HUES64 (cell line): ENCODE results near the gene NFKBIL1.
"Not testable (repeated sequence)": the region's sequence is repeated elsewhere in the genome, so short reads cannot be mapped to it uniquely, and the experiment has no call there.

Source experiments
- H3K27ac ChIP-seq: 2 replicates; pipeline ENCODE4 v1.7.0; 2013; ENCODE audit warnings: low read depth, low read length, inconsistent platforms
- H3K27me3 ChIP-seq: 2 replicates; pipeline ENCODE4 v1.6.1; 2013; ENCODE audit warnings: mild to moderate bottlenecking, low read length; ENCODE audit not compliant: insufficient read depth
- H3K36me3 ChIP-seq: 2 replicates; pipeline ENCODE4 v1.6.1; 2013; ENCODE audit warnings: mild to moderate bottlenecking, low read length; ENCODE audit not compliant: insufficient read depth
- H3K4me1 ChIP-seq: 2 replicates; pipeline ENCODE4 v1.6.1; 2013; ENCODE audit warnings: mild to moderate bottlenecking, low read length, moderate library complexity; ENCODE audit not compliant: insufficient read depth
- H3K4me3 ChIP-seq: 2 replicates; pipeline ENCODE4 v1.5.1; 2013; ENCODE audit warnings: mild to moderate bottlenecking, low read length, moderate library complexity
- H3K9ac ChIP-seq: 2 replicates; pipeline ENCODE4 v1.6.1; 2013; ENCODE audit warnings: mild to moderate bottlenecking, low read depth, low read length
- H3K9me3 ChIP-seq: 2 replicates; pipeline ENCODE4 v1.6.1; 2013; ENCODE audit warnings: low read depth, low read length; ENCODE audit not compliant: insufficient read depth
- WGBS: fragments of 150-250, 120-280 bp; methylation state at CpG from one replicate; pipeline ENCODE4 v1.1.7; 2013; ENCODE audit warnings: missing lambda C conversion rate; 5-methylcytosine and 5-hydroxymethylcytosine counted together

Gene NFKBIL1

DNA sequence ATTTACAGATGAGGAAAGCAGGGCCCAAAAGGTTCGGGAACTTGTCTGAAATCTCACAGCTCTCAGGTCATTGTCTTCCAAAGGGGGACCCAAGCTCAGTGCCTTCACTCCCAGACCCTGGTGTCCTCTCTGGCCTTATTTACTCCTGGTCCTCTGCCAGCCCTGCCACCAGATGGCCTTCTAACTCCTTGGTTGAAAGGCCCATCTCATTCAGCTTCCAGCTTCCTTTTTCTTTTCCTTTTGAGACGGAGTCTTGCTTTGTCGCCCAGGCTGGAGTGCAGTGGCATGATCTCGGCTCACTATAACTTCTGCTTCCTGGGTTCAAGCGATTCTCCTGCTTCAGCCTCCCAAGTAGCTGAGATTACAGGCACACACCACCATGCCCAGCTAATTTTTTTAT is 4.0 kb downstream of the NFKBIL1 start:
- not testable (repeated sequence) for H3K27ac ChIP-seq, H3K4me1 ChIP-seq, H3K4me3 ChIP-seq, H3K9me3 ChIP-seq, H3K27me3 ChIP-seq, H3K9ac ChIP-seq
- peaks cover 31% of the 10 kb centered on the region for H3K36me3 ChIP-seq
- WGBS, result 81% methylated on average over 5 of the region's 5 CpGs

DNA sequence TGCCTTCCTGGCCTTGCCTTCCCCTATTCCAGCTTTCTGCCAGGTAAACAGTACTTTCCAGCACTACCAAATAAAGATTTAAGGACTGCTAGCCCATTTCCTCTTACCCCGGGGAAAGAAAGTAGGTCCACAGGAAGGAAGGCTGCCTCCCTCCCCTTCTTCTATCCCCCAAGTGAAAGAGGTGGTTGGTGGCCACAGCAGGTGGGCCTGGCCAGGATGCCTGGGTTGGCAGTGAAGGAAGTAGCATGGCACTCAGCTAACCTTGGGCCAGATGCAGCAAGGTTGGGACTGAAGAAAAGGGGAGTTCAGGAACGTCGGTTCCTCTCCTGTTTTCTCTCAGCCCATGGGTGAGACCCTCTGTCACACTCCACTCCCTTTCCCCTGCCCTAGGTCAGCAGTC is 8.9 kb downstream of the NFKBIL1 start:
- 84% methylated on average over 3 of the region's 3 CpGs for WGBS
- no peak overlapping the region for H3K27ac ChIP-seq
- H3K9me3 ChIP-seq, result no peaks in the 10 kb centered on the region
- no peak overlapping the region for H3K4me3 ChIP-seq
- no peak overlapping the region for H3K9ac ChIP-seq
- peaks cover 15% of the 10 kb centered on the region; the same call in 1 of the 2 replicates for H3K4me1 ChIP-seq
- peaks cover 46% of the 10 kb centered on the region for H3K36me3 ChIP-seq
- H3K27me3 ChIP-seq, result no peaks in the 10 kb centered on the region

DNA sequence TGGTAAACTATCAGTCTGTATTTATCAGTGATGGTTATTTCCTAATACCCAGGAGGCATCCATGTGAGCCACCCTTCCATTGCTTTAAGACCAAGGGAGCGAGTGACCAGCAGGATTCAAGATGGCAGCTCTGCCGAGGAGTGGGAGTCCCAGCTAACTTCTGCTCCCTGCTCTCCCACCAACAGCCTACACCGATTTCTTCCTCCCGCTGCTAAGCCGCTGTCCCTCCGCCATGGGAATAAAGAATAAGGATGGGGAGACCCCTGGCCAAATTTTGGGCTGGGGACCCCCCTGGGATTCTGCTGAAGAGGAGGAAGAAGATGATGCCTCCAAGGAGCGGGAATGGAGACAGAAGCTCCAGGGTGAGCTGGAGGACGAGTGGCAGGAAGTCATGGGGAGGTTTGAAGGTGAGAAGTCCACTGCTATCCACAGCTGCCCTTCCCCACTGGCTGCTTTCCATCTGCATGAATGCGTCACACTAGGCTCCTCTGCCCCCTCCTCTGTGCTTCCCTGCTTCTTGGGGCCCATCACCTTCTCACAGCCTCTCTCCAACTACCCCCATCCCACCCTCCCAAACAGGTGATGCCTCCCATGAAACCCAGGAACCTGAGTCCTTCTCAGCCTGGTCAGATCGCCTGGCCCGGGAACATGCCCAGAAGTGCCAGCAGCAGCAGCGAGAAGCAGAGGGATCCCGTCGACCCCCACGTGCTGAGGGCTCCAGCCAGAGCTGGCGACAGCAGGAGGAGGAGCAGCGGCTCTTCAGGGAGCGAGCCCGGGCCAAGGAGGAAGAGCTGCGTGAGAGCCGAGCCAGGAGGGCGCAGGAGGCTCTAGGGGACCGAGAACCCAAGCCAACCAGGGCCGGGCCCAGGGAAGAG is 10.3 kb downstream of the NFKBIL1 start:
- H3K4me3 ChIP-seq, result no peak overlapping the region
- H3K9ac ChIP-seq, result no peak overlapping the region
- H3K36me3 ChIP-seq, result peaks cover 46% of the 10 kb centered on the region
- no peaks in the 10 kb centered on the region for H3K9me3 ChIP-seq
- H3K27me3 ChIP-seq, result no peaks in the 10 kb centered on the region
- 88% methylated on average over 24 of the region's 24 CpGs for WGBS
- H3K4me1 ChIP-seq, result peaks cover 15% of the 10 kb centered on the region; the same call in 1 of the 2 replicates
- H3K27ac ChIP-seq, result no peak overlapping the region

DNA sequence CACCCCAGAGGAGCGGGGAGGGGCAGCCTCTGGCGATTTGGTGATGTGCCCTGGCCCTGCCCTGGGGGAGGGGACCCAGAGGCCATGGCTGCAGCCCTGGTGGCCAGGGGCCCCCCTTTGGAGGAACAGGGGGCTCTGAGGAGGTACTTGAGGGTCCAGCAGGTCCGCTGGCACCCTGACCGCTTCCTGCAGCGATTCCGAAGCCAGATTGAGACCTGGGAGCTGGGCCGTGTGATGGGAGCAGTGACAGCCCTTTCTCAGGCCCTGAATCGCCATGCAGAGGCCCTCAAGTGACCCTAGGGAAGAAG is 10.9 kb downstream of the NFKBIL1 start:
- WGBS, result 92% methylated on average over 8 of the region's 8 CpGs
- H3K4me3 ChIP-seq, result no peak overlapping the region

GRCh38 chr6:31558631-31559500 is 11.5 kb downstream of the NFKBIL1 start:
- Histone ChIP-seq H3K27me3 (no peaks in the 10 kb centered on the region), H3K4me3 (no peak overlapping the region), H3K9me3 (no peaks in the 10 kb centered on the region), H3K9ac (no peak overlapping the region), H3K27ac (no peak overlapping the region), H3K36me3 (peaks cover 41% of the 10 kb centered on the region), H3K4me1 (peaks cover 15% of the 10 kb centered on the region; the same call in 1 of the 2 replicates)
- WGBS, result 94% methylated on average over 14 of the region's 14 CpGs

More for the DNA sequence above, 10.9 kb downstream of the NFKBIL1 start:
- no peak overlapping the region for H3K9ac ChIP-seq
- no peaks in the 10 kb centered on the region for H3K9me3 ChIP-seq
- H3K27me3 ChIP-seq, result no peaks in the 10 kb centered on the region
- H3K4me1 ChIP-seq, result peaks cover 15% of the 10 kb centered on the region; the same call in 1 of the 2 replicates
- H3K27ac ChIP-seq, result no peak overlapping the region
- peaks cover 44% of the 10 kb centered on the region for H3K36me3 ChIP-seq

DNA sequence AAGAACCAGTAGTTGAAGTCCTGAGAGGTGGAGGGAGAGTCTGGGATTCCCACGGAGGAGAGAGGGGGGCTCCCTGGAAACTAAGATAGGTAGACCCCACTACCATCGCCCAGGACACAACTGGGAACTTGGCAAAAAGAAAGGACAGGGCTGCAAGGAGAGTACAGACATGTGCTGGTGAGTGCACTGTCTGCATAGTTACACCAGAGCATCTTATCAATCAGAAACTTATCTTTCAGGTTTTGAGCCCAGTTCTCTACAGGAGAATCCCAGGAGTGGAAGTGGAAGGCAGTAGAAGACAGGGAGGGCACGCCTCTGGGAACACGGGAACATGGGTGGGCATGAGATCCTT is 12.2 kb downstream of the NFKBIL1 start:
- Histone ChIP-seq H3K27ac (peak overlapping the region; percentile 64), H3K36me3 (peaks cover 35% of the 10 kb centered on the region), H3K4me1 (peaks cover 15% of the 10 kb centered on the region; the same call in 1 of the 2 replicates), H3K27me3 (no peaks in the 10 kb centered on the region), H3K4me3 (no peak overlapping the region), H3K9ac (peak overlapping the region; percentile 55; the same call in 1 of the 2 replicates), H3K9me3 (no peaks in the 10 kb centered on the region)
- 73% methylated on average over 4 of the region's 4 CpGs for WGBS

GRCh38 chr6:31559958-31560696 is 12.7 kb downstream of the NFKBIL1 start:
- no peak overlapping the region for H3K4me3 ChIP-seq

GRCh38 chr6:31560697-31561058 is 13.3 kb downstream of the NFKBIL1 start:
- H3K4me3 ChIP-seq, result no peak overlapping the region
- H3K9me3 ChIP-seq, result no peaks in the 10 kb centered on the region
- H3K4me1 ChIP-seq, result peaks cover 15% of the 10 kb centered on the region; the same call in 1 of the 2 replicates
- no peak overlapping the region for H3K9ac ChIP-seq
- no peaks in the 10 kb centered on the region for H3K27me3 ChIP-seq
- H3K36me3 ChIP-seq, result peaks cover 31% of the 10 kb centered on the region
- peak overlapping the region; percentile 64 for H3K27ac ChIP-seq

More at GRCh38 chr6:31559958-31560696, 12.7 kb downstream of the NFKBIL1 start:
- WGBS, result 85% methylated on average over 7 of the region's 7 CpGs
- Histone ChIP-seq H3K4me1 (peaks cover 15% of the 10 kb centered on the region; the same call in 1 of the 2 replicates), H3K36me3 (peaks cover 31% of the 10 kb centered on the region), H3K27ac (peak overlapping the region; percentile 64), H3K27me3 (no peaks in the 10 kb centered on the region), H3K9ac (peak overlapping the region; percentile 55; the same call in 1 of the 2 replicates), H3K9me3 (no peaks in the 10 kb centered on the region)

- H3K9ac ChIP-seq, result no peak overlapping the region
- H3K9me3 ChIP-seq, result no peaks in the 10 kb centered on the region
- WGBS, result 58% methylated on average over 9 of the region's 9 CpGs
- H3K27ac ChIP-seq, result no peak overlapping the region
- H3K4me1 ChIP-seq, result peaks cover 4% of the 10 kb centered on the region; the same call in 1 of the 2 replicates
- no peaks in the 10 kb centered on the region for H3K36me3 ChIP-seq
- no peaks in the 10 kb centered on the region for H3K27me3 ChIP-seq
- no peak overlapping the region for H3K4me3 ChIP-seq
Measured at GRCh38 chr6:31567531-31568370, 20.3 kb downstream of the NFKBIL1 start.

DNA sequence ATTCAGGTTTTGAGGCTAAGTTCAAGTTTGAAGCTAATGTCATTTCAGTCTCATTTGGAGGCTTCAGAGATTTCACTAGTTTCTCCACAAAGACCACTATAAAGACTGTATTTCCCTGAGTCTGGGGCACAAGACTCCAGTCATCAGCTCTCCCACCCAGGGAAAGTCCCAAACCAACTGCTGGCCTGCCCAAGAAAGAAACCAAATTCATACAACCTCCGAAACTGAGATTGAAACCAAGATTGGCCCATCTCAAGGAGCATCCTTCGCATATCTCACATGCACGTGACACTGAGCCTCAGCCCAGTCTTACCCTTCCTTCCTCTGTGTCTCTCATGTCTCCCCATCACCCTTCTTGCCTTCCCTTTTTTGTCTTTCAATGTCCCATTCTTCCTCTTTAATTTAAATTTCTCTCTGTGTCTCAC is 21.1 kb downstream of the NFKBIL1 start:
- peaks cover 4% of the 10 kb centered on the region; the same call in 1 of the 2 replicates for H3K4me1 ChIP-seq
- no peak overlapping the region for H3K4me3 ChIP-seq
- no peak overlapping the region for H3K27ac ChIP-seq
- H3K9me3 ChIP-seq, result no peaks in the 10 kb centered on the region
- no peaks in the 10 kb centered on the region for H3K36me3 ChIP-seq
- no peak overlapping the region for H3K9ac ChIP-seq
- no peaks in the 10 kb centered on the region for H3K27me3 ChIP-seq
- 87% methylated on average over 3 of the region's 3 CpGs for WGBS
